Skin of body (tissue), 2 donors: ENCODE measurements around the gene LMOD1. TPM values are rescaled to one million over a fixed set of nuclear protein-coding genes. Genes with fewer than 3 reads are reported as not detected.

Experiments used
- DNase-seq: peaks from one replicate; lab custom pipeline; 2025; lab: John Stamatoyannopoulos, UW
- total RNA-seq: library from RNA; depleted of rRNA; stranded (reverse); fragments of >200 nt; gene quantifications from one replicate; pipeline ENCODE4 v1.2.3, GENCODE V29; 2014

Gene LMOD1
- total RNA-seq, 1 donor from 2014 or later, result 7.4 TPM

- DNase-seq, result no peak
These were observed 51.8 kb downstream of the LMOD1 start for GRCh38 chr1:201894343-201895119.

- no peak for DNase-seq
These were observed 52.9 kb downstream of the LMOD1 start for GRCh38 chr1:201893431-201893830.

GRCh38 chr1:201892211-201892610, 54.1 kb downstream of the LMOD1 start:
- no peak for DNase-seq

- no peak for DNase-seq
These were observed 54.8 kb downstream of the LMOD1 start for GRCh38 chr1:201891451-201892045.

- no peak for DNase-seq
These were observed 55.4 kb downstream of the LMOD1 start for GRCh38 chr1:201890806-201891450.

GRCh38 chr1:201890223-201890622, 56.1 kb downstream of the LMOD1 start:
- no peak for DNase-seq

GRCh38 chr1:201889090-201889968, 57.0 kb downstream of the LMOD1 start:
- DNase-seq, result no peak

GRCh38 chr1:201888282-201889089, 57.9 kb downstream of the LMOD1 start, which contains the start of gene SHISA4:
Gene SHISA4, plus strand, starts transcription at chr1:201888898. Its CDS starts 97 bp downstream, at chr1:201888995.
- DNase-seq, result peak; percentile 31

GRCh38 chr1:201887116-201887866, 59.1 kb downstream of the LMOD1 start:
- no peak for DNase-seq

- no peak for DNase-seq
These were observed 60.1 kb downstream of the LMOD1 start for GRCh38 chr1:201886103-201886885.

- no peak for DNase-seq
These were observed 60.7 kb downstream of the LMOD1 start for GRCh38 chr1:201885531-201886075.

- no peak for DNase-seq
These were observed 61.9 kb downstream of the LMOD1 start for GRCh38 chr1:201884425-201884824.

- DNase-seq, result no peak
These were observed 62.6 kb downstream of the LMOD1 start for GRCh38 chr1:201883786-201884185.

- no peak for DNase-seq
These were observed 63.1 kb downstream of the LMOD1 start for GRCh38 chr1:201883266-201883665.

- DNase-seq, result peak; percentile 15
These were observed 63.6 kb downstream of the LMOD1 start for GRCh38 chr1:201882665-201883132.

GRCh38 chr1:201881617-201882016, 64.7 kb downstream of the LMOD1 start:
- DNase-seq, result no peak

- DNase-seq, result no peak
These were observed 65.3 kb downstream of the LMOD1 start for GRCh38 chr1:201880928-201881571.

- DNase-seq, result no peak
These were observed 68.4 kb downstream of the LMOD1 start for GRCh38 chr1:201877877-201878401.
